GM19193 (cell line): ENCODE results near the gene TMEM201.

Source experiments
- POLR2A ChIP-seq: IDR thresholded peaks from 4 replicates; pipeline ENCODE4 v1.6.1; 2011; ENCODE audit not compliant: insufficient read depth, insufficient read length; ENCODE audit errors: extremely low read depth

Gene TMEM201

GRCh38 chr1:9593492-9594465 lies 5.1 kb downstream of the TMEM201 start:
- TF ChIP-seq POLR2A: no peak

- no peak for TF ChIP-seq POLR2A
Observed at GRCh38 chr1:9594471-9595155, 5.9 kb downstream of the TMEM201 start.

GRCh38 chr1:9595156-9595967 lies 6.7 kb downstream of the TMEM201 start:
- TF ChIP-seq POLR2A: no peak

GRCh38 chr1:9595968-9596340 lies 7.2 kb downstream of the TMEM201 start:
- no peak for TF ChIP-seq POLR2A

GRCh38 chr1:9596415-9597123 lies 7.9 kb downstream of the TMEM201 start:
- no peak for TF ChIP-seq POLR2A

GRCh38 chr1:9597361-9598315 lies 8.9 kb downstream of the TMEM201 start:
- no peak for TF ChIP-seq POLR2A

GRCh38 chr1:9598316-9598700 lies 9.6 kb downstream of the TMEM201 start:
- no peak for TF ChIP-seq POLR2A

- no peak for TF ChIP-seq POLR2A
Observed at GRCh38 chr1:9599741-9600140, 11.0 kb downstream of the TMEM201 start.

- no peak for TF ChIP-seq POLR2A
Observed at GRCh38 chr1:9600861-9601834, 12.4 kb downstream of the TMEM201 start.

GRCh38 chr1:9601942-9602793 lies 13.5 kb downstream of the TMEM201 start:
- no peak for TF ChIP-seq POLR2A

GRCh38 chr1:9602794-9603167 lies 14.1 kb downstream of the TMEM201 start:
- TF ChIP-seq POLR2A: no peak
